HG03060 (cell line): Measurements from ENCODE around the gene MYOM1.
"Not testable (repeated sequence)": the region's sequence is repeated elsewhere in the genome, so short reads cannot be mapped to it uniquely, and the experiment has no call there.

ENCODE experiments used
- ATAC-seq: cut with Tn5 transposase; IDR thresholded peaks from one replicate; pipeline ENCODE4 v1.9.1; 2021; ENCODE audit warnings: low read depth, moderate number of reproducible peaks; ENCODE audit not compliant: unreplicated experiment

MYOM1 gene

DNA sequence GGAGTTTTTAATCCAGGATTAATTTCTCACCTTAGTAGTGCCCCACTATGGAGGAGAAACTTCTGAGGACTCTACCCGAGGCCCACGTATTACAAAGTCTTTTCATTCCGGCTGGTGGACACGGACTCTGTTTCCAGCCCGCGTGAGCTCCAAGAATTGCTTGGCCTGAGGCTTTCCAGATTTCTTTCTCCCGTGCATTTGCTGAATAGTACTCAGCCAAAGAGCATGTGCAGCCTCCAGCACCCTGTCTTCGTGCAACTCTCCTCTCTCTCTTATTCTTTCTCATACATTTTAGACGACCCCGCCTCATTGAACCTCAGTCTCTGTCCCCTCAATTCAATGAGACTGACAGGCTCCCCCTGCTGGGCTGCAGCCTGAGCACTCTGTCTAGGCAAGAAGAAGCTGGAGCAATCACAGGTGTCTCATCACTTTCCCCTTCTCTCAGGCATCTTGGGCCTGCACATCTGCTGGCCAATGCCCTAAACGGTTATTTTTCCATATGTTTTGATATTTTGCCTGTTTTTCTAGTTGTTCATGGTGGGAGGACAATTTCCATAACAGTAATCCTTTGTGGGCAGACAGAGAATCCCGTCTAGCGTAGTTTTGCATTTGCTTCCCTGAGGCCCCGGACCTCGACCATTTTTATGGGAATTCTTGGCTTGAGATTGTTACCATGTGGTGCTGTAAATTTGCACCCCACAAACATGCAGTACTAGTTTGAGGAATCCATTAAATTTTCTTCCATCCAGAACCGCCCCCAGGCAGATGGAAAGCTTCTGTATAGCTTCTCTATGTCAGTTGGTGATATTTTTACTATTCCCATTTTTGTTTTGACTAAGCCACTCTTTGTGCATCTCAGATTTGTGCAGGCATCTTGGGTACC lies 156.7 kb downstream of the MYOM1 start:
- no peak for ATAC-seq

DNA sequence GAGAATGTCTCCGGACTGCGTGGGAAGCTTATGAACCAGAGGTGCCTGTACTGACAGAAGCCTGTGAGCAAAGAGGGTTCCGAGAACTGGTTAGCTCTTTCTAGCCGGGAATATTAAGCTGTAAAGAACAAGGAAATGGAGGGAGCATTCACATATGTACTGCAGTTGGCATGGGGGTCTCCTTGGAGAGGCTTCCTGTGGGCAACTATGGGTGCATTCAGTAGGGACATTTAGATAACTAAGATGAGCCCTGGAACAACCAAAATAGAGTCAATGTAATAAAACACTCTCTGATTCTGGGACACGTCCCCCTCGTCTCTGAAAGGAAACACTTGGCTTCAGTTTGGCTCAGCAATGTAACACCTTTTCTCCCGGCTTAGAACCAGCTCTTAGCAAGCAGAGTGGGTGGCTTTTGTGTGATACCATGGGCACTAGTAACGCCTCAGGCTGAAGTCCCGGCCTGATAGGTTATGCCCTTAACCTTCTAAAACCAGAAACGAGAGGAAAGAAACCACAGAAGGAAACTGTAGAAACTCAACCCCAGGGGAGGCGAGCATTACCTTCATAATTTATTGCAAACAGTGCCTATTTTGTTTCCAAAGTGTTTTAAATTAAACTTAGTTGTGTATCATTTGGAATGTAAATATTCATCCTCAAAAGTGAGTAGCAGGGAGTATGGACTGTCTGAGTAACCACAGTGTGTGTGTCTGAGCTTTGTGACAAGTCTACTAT lies 158.0 kb downstream of the MYOM1 start:
- ATAC-seq: no peak

DNA sequence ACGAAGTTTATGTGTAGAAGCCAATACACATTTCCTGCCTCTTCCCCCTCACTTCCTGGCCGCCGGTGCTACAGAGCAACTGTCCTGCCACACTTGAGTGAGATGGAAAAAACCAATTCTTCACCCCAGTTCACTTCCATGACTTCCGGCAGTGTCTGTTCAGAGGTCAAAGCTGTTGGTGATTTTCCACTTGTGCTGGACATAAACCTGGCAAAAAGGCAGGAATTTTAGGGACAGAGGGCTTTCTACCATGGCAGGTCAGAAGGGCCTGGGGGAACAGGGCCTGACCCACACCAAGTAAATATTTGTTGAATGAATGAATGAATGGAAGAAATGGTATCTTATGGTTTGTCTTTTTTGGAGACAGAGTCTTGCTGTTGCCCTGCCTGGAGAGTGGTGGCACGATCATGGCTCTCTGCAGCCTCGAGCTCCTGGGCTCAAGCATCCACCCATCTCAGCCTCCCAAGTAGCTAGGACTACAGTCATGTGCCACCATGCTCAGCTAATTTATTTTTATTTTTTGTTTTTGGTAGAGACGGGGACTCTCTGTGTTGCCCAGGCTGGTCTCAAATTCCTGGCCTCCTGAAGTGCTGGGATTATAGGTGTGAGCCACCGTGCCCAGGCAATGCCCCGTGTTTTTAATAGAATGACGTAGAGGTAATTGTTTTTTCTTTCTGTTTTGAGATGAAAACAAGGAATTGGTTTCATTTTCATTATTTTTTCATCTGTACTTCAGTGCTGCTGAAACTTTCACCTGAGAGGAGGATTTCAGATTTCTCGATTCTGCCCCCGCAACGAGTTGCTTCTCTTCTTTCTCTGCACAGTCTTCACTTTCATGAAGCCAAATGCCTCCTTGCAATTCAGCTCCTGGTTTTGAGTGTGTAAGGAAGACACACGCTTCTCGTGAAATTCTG lies 158.8 kb downstream of the MYOM1 start:
- ATAC-seq: no peak

DNA sequence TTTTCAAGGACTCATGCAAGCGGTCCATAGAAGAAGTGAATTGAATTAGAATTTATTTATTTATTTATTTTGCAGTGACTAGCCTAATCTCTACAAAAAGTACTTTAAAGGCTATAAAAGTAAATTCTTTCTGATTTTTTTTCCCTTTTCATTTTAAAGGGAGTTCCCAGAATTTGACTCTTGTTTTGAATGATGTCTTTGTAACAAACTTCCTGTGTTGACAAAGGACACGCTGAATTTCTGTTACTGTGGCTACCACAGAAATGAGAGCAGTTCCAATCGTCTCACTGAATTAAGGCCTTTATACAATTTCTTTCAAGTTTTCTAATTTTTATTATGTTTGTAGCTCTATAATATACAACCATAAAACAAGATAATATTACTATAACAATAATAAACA lies 160.5 kb downstream of the MYOM1 start:
- no peak for ATAC-seq

DNA sequence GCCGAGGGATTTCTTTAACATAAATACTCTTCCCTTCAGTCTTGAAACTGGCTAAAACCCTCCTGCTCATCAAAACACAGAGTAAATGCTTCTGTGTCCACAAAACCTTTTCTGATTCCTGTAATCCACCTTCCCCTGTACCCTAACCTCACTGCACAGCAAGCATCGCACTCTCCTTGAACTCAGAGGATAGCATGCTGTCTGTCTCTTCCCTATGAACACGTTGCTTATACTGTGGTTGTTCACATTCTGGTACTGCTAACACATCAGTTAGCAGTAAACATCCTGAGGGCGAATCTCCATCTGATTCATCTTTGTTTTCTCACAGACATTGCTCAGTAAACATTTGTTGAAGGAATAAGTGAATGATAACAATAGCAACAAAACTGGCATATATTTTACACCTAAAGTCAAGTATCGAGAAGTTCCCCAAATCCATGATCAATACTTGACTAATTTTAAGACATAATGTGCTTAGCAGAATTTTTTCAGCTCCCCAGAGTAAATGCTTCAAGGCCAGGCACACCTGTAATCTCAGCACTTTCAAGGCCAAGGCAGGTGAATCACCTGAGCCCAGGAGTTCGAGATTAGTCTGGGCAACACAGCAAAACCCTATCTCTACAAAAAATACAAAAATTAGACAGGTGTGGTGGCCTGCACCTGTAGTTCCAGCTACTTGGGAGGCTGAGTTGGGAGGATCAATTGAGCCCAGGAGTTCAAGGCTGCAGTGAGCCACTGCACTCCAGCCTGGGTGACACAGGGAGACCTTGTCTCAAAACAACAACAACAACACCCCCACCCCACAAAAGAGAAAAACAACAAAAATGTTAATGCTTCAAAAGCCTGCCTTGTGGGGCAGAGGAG lies 161.2 kb downstream of the MYOM1 start:
- ATAC-seq: no peak

DNA sequence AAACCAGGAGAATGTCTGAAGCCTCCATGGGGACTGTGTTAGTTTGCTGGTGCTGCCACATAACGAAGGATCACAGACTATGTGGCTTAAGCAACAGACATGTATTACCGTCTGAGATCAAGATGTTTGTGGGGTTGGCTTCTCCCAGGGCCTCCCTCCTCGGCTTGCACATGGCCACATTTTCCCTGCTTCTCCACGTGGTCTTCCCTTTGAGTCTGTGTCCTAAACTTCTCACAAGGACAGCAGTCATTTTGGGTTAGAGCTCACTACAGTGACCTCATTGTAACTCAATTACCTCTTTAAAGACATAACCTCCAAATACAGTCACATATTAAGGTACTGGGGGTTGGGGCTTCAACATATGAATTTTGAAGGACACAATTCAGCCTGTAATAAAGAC lies 162.2 kb downstream of the MYOM1 start:
- no peak for ATAC-seq

DNA sequence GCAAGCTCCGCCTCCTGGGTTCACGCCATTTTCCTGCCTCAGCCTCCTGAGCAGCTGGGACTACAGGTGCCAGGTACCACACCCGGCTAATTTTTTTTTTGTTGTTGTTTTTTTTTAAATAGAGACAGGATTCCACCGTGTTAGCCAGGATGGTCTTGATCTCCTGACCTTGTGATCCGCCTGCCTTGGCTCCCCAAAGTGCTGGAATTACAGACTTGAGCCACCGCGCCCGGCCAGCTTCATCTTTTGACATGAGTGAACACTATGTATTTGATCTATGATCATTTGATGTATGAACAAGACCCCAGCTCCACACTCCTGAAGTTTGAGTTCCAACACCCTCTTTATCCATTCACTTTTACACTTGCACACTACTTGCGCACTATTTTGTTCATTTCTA lies 163.5 kb downstream of the MYOM1 start:
- no peak for ATAC-seq

DNA sequence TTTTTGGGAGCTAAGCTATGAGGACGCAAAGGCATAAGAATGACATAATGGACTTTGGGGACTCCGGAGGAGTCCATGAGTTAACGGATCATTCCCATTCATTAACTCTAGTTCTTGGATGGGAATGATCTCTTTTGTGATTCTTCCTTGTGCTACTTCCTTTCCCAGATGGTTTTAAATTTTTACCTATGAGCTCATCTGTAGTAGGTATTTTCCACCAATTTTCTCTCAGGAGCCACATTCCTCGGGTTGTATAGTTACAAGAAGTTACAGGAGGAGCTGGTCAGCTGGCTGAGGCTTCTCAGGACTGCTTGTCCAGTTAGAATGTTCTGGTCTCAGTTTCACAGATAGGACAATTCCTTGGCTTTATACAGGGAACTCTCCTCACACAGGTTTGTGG lies 164.0 kb downstream of the MYOM1 start:
- no peak for ATAC-seq

DNA sequence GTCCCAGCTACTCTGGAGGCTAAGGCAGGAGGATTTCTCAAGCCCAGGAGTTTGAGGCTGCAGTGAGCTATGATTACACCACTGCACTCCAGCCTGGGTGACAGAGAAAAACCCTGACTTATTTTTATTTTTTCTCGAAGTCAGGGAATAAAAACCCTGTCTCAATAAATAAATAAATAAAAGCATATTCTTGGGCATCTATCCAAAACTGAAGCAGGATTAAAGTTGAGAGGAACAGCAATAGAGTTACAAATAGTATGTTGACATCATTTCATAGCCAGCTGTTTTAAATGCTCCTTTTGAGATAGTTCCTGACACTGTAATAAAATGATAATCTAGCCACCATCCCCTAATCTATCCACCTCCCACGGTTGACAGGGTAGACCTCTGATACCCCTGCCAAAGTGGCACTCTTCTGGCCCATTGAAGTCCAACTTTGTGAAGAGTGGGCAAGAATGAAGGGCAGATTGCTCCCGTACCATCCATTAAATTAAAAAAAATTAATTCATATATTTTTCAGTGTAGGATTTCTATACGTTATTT lies 164.5 kb downstream of the MYOM1 start:
- ATAC-seq: no peak

DNA sequence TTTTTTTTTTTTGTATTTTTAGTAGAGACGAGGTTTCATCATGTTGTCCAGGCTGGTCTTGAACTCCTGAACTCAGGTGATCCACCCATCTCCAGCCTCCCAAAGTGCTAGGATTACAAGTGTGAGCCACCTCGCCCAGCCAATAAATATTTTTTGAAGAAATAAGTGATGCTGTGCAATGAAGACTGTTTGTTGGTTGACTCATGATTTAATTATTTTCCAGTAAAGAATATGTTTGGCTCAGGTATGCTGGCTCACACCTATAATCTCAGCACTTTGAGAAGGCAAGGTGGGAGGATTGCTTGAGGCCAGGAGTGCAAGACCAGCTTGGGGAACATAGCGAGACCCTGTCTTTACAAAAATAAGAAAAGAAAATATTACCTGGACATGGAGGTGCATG lies 165.0 kb downstream of the MYOM1 start:
- no peak for ATAC-seq

DNA sequence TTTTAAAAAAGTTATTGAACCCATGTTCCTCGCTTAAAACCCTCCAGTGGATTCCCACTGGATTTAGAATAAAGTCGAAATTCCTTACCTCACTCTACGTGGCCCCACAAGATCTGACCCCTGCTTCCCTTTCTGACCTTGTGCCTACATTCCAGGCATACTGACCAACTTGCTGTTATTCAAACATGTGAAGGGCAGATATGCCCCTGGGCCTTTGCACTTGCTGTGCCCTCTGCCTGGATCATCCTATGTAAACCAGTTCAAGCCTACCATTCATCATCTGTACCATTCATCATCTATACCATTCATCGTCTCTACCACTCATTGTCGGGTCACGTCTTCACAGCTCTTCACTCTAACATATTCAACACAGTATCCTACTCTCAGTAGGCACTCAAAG lies 165.6 kb downstream of the MYOM1 start:
- no peak for ATAC-seq

DNA sequence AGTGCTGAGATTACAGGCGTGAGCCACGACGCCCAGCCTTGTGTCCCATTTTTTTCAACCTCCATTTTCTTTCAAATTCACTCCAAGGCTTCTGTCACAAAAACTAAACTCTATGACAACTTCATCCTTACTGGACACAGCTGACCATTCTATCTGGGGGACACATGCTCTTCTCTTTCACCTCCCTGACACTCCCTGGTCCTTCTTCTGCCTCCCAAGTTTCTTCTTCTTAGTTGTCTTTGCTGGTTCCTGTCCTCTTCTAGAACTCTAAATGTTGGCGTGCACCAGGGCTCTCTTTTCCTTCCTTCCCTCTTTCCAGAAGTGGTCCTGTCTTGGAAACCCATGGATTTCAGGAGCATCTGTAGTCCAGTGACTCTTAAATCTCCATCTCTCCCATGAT lies 166.7 kb downstream of the MYOM1 start:
- no peak for ATAC-seq

DNA sequence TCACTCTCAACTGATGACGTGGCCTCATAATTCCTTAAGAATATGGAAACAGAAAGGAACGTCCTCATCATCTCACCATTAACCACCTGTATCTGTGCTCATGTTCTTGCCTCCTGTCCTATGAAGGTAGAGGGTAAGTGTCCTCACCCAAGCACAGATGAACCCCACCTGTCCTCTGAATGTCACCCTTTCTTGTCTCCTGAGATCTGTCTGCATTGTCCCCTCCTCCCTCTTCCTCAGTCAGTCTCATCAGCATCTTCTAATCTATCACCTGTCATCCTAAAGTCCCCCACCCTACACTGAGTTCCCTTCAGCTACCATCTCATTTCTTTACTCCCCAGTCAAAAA lies 167.4 kb downstream of the MYOM1 start:
- ATAC-seq: no peak

DNA sequence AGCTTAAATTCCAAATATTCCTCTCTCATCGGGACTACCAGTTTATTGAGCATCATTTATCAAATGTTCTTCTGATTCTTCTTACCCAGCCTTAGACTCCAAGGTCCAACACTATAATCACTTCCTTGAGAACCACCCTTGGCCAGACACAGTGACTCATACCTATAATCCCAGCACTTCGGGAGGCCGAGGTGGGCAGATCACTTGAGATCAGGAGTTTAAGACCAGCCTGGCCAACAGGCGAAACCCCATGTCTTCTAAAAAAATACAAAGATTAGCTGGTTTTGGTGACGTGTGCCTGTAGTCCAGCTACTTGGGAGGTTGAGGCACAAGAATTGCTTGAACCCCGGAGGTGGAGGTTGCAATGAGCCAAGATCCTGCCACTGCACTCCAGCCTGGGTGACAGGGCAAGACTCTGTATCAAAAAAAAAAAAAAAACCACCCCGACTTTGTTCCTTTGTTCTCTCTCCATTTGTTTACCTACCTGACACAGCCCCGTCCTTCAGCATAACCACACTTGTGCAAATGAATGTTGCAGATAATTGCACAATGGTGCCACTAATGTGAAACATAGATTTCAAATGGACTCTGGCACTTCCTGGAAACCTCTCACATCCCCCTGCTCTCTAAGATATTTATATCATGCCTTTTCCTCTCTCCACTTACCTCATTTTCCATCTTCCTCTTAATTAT lies 167.9 kb downstream of the MYOM1 start:
- no peak for ATAC-seq

DNA sequence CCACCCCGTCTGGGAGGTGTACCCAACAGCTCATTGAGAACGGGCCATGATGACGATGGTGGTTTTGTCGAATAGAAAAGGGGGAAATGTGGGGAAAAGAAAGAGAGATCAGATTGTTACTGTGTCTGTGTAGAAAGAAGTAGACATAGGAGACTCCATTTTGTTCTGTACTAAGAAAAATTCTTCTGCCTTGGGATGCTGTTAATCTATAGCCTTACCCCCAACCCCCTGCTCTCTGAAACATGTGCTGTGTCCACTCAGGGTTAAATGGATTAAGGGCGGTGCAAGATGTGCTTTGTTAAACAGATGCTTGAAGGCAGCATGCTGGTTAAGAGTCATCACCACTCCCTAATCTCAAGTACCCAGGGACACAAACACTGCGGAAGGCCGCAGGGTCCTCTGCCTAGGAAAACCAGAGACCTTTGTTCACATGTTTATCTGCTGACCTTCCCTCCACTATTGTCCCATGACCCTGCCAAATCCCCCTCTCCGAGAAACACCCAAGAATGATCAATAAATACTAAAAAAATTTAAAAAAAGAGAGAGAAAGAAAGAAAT lies 169.8 kb downstream of the MYOM1 start:
- not testable (repeated sequence) for ATAC-seq

DNA sequence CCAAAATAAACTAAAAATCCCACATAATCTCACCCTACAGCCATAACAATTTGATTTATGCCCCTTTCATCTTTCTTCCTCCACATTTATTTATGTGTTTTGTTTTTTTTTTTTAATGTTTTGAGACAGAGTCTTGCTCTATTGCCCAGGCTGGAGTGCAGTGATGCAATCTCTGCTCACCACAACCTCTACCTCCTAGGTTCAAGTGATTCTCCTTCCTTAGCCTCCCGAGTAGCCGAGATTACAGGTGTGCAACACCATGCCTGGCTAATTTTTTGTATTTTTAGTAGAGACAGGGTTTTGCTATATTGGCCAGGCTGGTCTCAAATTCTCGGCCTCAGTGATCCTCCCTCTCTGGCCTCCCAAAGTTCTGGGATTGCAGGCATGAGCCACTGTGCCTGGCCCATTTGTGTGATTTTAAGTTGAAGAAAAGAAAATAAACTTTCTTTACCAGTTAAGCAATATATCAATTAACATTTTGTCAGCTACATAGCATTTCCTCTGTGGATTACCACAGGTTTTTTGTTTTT lies 170.9 kb downstream of the MYOM1 start:
- ATAC-seq: no peak

DNA sequence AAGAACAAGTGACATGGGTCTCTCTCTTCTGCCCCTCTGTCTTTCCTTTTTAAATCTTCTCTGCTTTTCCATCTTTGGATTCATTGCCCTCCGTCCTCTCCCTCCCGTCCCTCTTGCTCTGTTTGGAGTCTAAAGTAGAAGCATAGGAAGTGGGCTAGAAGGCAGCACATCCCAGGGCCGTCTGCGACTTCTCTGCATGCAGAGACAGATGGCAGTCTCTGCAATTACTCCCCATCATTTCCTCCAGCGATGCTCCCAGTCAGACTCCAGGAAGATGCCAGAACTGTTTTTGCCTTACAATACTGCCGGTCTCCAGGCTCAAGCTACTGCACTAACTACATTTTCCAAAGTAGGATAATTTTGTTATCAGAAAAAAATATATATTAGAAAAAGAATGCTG lies 171.6 kb downstream of the MYOM1 start:
- no peak for ATAC-seq

DNA sequence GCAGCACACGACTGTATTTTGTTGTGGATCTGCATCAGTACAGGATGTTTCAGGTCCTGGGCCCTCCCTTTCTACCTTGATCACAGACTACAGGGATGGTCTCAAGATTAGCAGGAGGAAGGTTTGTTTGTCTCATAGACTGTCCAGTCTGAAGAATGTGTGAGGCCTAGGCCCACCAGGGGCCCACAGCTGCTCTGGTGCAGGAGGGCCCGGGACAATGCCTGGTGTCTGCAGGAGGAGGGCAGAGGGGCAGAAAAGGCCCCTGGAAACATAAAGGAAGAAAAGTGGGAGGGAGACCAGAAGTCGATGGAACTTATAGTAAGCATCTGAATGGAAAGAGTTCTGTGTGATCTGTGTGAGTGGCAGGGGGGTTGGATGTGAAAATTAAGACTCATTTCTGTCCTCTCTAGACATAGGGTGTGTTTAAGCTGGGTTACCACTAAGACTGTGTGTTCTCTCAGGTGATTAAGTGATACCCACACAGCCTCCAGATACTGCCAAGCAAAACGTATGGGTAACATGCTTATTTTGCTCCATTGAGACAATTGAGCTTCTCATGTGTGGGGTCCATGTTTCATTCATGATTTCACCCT lies 173.5 kb downstream of the MYOM1 start:
- ATAC-seq: no peak
